GM18507 (cell line): ENCODE measurements around the gene PDS5B.
A peak's percentile ranks its signal among the peaks of the same experiment; 100 is the strongest.
"Not testable (repeated sequence)": the region's sequence is repeated elsewhere in the genome, so short reads cannot be mapped to it uniquely, and the experiment has no call there.

ENCODE experiments used
- DNase-seq: peaks from one replicate; pipeline ENCODE4 v3.0.0; 2011; ENCODE audit warnings: low read depth; ENCODE audit not compliant: insufficient read length; ENCODE audit errors: extremely low spot score
- FAIRE-seq: peaks from 2 replicates; lab custom pipeline; 2011; peaks lifted over from hg19 to GRCh38; lab: Jason Lieb, UNC

Gene PDS5B

GRCh38 chr13:32752311-32752710 is 166.1 kb downstream of the PDS5B start:
- DNase-seq (no peak), FAIRE-seq (no peak)

DNA sequence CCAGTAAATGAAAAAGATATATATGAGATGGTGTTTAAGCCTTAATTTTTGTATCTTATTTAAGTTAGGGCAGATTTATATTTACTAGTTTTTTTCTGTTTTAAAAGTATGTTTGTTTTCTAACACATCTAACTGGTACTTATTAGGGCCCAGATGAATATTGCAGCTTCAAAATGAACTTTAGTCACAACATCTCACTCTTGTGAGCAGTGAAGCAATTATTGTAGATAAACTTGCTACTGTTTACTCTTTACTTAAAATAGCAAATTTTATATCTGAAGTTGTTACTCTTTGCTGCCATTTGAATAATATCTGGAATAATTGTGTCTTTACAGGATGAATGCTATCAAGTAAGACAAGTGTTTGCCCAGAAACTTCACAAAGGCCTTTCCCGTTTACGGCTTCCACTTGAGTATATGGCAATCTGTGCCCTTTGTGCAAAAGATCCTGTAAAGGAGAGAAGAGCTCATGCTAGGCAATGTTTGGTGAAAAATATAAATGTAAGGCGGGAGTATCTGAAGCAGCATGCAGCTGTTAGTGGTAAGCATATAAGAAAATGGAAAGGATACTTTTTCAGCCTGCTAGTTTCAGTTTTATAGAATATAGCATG is 166.8 kb downstream of the PDS5B start:
- FAIRE-seq: no peak
- DNase-seq: no peak

DNA sequence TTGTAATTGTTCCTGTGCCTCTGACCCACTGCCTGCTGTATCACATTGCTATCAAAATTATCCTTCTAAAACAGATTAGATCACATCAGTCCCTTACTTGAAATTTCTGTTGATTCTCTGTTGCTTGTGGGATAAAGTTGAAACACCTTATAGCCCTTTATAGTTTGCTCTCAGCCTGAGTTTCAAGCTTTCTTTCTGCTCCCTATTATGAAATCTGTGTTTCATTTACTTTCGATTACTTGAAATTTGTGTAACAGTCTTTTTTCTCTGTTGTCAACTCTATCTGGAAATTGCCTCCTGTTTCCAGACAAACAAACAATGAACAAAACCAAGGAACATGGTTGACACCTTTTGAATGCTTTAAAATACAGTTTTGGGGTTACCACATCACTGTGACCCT is 167.9 kb downstream of the PDS5B start:
- DNase-seq: no peak
- no peak for FAIRE-seq

DNA sequence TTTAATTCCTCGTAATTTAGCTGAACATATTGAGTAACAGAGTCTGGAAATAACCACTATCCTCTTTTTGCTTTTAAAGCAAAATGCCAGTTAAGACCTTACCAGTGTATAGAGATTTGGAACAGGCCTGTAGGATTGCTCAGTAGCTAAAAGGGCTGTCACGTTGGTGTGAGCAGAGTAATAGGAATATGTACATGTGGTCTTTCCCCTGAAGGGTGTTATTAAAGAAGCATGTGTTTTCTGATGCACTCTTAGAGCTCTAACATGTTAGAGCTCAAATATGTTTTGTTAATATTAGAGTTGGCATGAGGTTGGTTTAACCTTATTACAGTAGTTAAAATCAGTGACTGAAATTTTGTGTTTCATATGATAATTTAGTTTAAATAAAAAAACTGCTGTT is 172.9 kb downstream of the PDS5B start:
- FAIRE-seq (no peak), DNase-seq (no peak)

GRCh38 chr13:32761472-32761871 is 175.2 kb downstream of the PDS5B start:
- no peak for DNase-seq
- peak; percentile 33 for FAIRE-seq

DNA sequence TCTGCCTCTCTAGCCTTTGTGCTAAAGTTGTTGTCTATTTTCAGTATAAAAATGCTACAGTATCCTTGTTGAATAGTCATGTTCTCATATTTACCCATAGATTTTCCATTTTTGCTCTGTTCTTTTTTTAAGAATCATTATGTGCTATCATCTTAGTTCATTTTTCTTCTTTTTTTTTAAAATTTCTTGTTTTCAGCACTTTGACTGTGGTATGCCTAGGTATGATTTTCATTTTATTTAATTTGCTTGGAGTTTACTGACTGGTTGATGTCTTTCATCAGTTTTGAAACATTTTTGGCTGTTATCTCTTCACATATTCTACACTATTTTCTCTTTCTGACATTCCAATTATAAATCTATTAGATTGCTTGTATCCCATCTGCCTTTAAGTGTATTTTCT is 192.9 kb downstream of the PDS5B start:
- FAIRE-seq (no peak), DNase-seq (no peak)

- DNase-seq (no peak), FAIRE-seq (no peak)
Measured at GRCh38 chr13:32781906-32782305, 195.7 kb downstream of the PDS5B start.

GRCh38 chr13:32783067-32783466 is 196.8 kb downstream of the PDS5B start:
- no peak for DNase-seq
- no peak for FAIRE-seq

GRCh38 chr13:32790731-32791130 is 204.5 kb downstream of the PDS5B start:
- DNase-seq (no peak), FAIRE-seq (no peak)

DNA sequence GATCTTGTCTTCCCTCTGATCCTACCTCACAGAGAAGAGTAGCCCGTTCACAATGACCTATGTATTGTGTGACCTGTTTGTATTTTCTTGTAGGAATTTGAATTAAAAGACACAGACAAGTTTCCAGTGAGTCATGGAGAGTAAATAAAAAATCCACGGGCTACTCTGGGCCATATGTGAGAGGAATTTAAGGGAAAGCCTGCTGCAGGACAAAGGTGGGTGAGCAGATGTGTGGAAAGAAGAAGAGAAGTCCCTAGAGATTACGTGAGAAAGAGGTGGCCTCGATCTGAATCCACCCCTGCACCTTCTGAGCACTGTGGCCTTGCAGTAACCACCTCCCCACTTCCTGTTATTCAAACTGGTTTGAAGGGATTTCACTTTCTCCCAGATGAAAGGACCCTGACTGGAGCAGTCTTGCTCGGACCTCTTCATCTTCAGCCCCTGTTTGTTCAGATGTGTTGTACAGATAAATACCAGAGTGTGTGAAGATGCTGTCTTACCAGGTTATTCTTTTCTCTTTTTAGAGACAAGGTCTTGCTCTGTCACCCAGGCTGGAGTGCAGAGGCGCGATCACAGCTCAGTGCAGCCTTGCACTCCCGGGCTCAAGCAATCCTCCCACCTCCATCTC is 205.4 kb downstream of the PDS5B start:
- DNase-seq (peak; percentile 20), FAIRE-seq (peak; percentile 81)

GRCh38 chr13:32796754-32797153 is 210.5 kb downstream of the PDS5B start:
- DNase-seq: no peak
- FAIRE-seq: no peak

DNA sequence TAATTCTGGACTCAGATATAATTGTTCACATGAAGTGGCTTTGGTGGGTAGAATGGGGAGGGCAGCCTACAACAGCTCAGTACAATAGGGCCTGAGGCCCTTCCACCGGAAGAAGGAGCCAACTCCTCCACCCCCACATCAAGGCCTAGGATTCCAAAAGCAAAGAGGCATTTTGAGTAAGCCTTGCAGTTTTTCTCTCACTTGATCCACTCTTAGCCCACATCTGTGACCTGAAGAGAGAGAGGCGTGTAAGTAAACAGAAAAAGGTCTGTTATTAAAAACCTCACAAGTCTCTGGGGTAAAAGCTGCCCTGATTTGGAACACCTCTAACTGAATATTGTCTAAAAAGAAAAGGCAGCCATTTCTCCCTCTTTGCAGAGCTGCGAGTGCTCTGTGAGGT is 215.9 kb downstream of the PDS5B start:
- no peak for FAIRE-seq

DNA sequence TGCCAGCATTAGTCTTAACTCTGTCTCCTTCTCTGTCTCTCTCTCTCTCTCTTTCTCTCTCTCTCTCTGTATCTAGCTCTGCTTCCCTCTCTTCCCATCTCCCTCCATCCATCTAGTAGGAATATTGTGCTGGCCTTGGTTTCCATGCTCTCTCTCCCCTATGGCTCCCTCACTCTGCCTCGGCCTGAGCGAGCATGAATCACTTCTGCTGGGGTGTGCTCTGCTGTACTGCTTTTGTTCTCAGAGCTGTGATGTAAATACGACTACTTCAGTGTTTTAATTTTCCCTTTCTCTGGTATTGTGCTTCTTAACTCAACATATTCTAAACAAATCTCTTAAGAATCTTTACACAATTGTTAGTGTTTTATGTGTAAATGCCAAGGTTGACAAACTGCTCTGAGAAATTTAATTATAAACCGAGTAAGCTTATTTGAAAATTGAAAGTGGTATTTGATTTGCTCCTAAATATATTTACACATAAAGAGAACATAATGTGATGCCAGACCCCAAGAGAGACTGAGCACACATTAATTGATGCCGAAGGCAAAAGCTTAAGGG is 218.5 kb downstream of the PDS5B start:
- no peak for DNase-seq
- FAIRE-seq: no peak

More for the DNA sequence above, 215.9 kb downstream of the PDS5B start:
- DNase-seq: no peak

DNA sequence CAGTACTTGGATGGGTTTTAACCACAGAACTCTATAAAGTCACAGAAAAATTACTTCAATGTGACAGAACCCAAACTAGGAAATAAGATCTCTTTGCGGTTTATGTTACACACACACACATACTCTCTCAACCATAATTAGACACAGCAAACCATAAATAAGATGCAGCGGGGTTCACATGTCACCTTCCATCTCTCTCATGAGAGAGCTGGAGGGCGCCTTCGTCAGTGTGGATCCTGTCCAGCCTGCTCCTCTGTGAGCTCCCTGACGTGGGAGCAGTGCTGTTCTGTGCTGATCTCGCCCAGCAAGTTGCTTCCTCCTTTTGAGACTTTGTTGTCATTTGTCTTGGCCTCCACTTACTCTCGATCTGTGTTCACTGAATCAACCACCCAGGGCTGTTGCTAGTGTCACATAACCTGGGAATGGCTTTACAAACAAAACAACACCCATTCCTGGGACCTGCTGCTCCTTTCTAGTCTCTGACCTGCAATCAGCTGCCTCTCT is 225.1 kb downstream of the PDS5B start:
- DNase-seq (peak; percentile 17), FAIRE-seq (peak; percentile 60)

DNA sequence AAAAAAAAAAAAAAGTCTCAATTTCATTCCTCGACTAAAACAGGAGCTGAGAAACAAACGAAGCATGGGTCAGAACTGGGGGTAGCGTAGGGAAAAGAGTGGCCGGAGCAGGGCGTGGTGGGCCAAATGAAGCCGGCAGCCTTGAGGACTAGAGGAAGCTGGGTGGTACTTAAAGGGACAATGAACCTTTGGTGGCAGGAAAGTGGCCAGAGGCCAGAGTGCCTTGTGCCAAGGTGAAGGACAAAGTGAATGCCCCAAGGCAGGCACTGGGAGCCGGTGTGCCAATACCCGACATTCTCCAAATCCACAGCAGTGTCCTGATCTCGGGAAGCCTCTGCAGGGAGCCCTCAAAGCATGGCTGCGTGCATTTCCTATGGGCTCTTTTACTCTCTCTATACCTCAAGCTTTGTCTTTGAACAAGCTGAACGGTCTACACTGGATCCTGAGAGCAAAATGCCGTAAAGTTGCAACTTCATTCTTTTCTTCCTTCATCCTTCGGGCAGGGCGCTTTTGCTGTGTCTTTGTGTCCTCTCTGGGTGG is 235.0 kb downstream of the PDS5B start:
- no peak for DNase-seq
- FAIRE-seq: no peak

DNA sequence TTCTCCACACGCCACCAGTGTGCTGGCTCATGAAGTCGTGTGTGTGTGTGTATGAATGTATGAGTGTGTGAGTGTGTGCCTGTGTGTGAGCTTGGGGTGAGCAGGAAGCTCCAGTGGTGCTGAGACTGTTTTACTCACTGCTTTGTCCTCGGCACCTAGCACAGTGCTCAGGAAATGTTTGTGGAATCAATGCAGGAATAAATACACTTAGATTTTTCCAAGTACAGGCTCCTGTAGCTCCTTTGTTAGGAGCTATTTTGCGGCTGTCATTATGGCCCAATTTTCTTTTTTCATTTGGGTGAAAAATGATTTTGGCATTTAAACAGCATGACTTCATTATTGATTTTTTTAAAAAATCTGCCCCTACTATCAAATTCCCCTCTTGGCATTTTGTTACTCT is 236.5 kb downstream of the PDS5B start:
- DNase-seq (no peak), FAIRE-seq (no peak)

- FAIRE-seq: no peak
- no peak for DNase-seq
Measured at GRCh38 chr13:32823597-32823996, 237.3 kb downstream of the PDS5B start.

GRCh38 chr13:32824061-32824460 is 237.8 kb downstream of the PDS5B start:
- DNase-seq (no peak), FAIRE-seq (no peak)

- FAIRE-seq (no peak), DNase-seq (no peak)
Measured at GRCh38 chr13:32824675-32825074, 238.4 kb downstream of the PDS5B start.

- no peak for FAIRE-seq
Measured at GRCh38 chr13:32825481-32825880, 239.2 kb downstream of the PDS5B start.

GRCh38 chr13:32826372-32826771 is 240.1 kb downstream of the PDS5B start:
- not testable (repeated sequence) for FAIRE-seq, DNase-seq

More at GRCh38 chr13:32825481-32825880, 239.2 kb downstream of the PDS5B start:
- no peak for DNase-seq
